DOHH2 (cell line): ENCODE measurements around the gene SLC37A1.
"Not testable (repeated sequence)": the region's sequence is repeated elsewhere in the genome, so short reads cannot be mapped to it uniquely, and the experiment has no call there.

Experiments
- H3F3A ChIP-seq: fragments of 200-600 bp; sonication (generic), shearing (Covaris generic); 2 replicates; pipeline ENCODE4 v1.6.0; 2016; ENCODE audit warnings: antibody characterized with exemption, mild to moderate bottlenecking; ENCODE audit not compliant: control insufficient read depth, insufficient read depth
- H3K27ac ChIP-seq: fragments of 200-600 bp; sonication (generic); 2 replicates; pipeline ENCODE4 v1.5.1; 2014; ENCODE audit warnings: low read depth, mild to moderate bottlenecking, low read length, moderate library complexity
- H3K27me3 ChIP-seq: fragments of 200-600 bp; sonication (generic); 2 replicates; pipeline ENCODE4 v1.6.1; 2014; ENCODE audit warnings: mild to moderate bottlenecking, low read length, mixed read lengths; ENCODE audit not compliant: control insufficient read depth
- H3K36me3 ChIP-seq: fragments of 200-600 bp; sonication (generic); 2 replicates; pipeline ENCODE4 v1.6.1; 2014; ENCODE audit warnings: mild to moderate bottlenecking, low read length, moderate library complexity, mixed read lengths; ENCODE audit not compliant: control insufficient read depth
- H3K4me1 ChIP-seq: fragments of 200-600 bp; sonication (generic); 2 replicates; pipeline ENCODE4 v1.6.1; 2014; ENCODE audit warnings: mild to moderate bottlenecking, low read length, mixed read lengths; ENCODE audit not compliant: control insufficient read depth
- H3K4me2 ChIP-seq: fragments of 200-600 bp; sonication (generic); 2 replicates; pipeline ENCODE4 v1.6.0; 2014; ENCODE audit warnings: mild to moderate bottlenecking, low read length, moderate library complexity
- H3K4me3 ChIP-seq: fragments of 200-600 bp; sonication (generic); 2 replicates; pipeline ENCODE4 v1.5.1; 2014; ENCODE audit warnings: mild to moderate bottlenecking, low read length, mixed read lengths
- H3K79me2 ChIP-seq: fragments of 200-600 bp; sonication (generic); 2 replicates; pipeline ENCODE4 v1.6.1; 2014; ENCODE audit warnings: mild to moderate bottlenecking, low read length, mixed read lengths; ENCODE audit not compliant: control insufficient read depth
- H3K9me2 ChIP-seq: fragments of 200-600 bp; sonication (generic); replicated peaks from 2 replicates; pipeline ENCODE4 v1.6.1; 2014; ENCODE audit warnings: mild to moderate bottlenecking, low read length, mixed read lengths; ENCODE audit not compliant: control insufficient read depth
- H3K9me3 ChIP-seq: fragments of 200-600 bp; sonication (generic); 2 replicates; pipeline ENCODE4 v1.6.1; 2014; ENCODE audit warnings: antibody characterized with exemption, low read length, mixed read lengths; ENCODE audit not compliant: control insufficient read depth, insufficient read depth
- H4K20me1 ChIP-seq: fragments of 200-600 bp; sonication (generic); 2 replicates; pipeline ENCODE4 v1.6.0; 2014; ENCODE audit warnings: low read depth, mild to moderate bottlenecking, antibody characterized with exemption, low read length, moderate library complexity; ENCODE audit not compliant: control insufficient read depth, insufficient read depth
- EZH2phosphoT487 ChIP-seq: fragments of 200-600 bp; sonication (generic); IDR thresholded peaks from 2 replicates; pipeline ENCODE4 v1.6.1; 2017; ENCODE audit warnings: borderline replicate concordance, mild to moderate bottlenecking, antibody characterized with exemption, low read length, moderate library complexity, mixed read lengths
- TF ChIP-seq, protein P1 (sequence below): fragments of 200-600 bp; sonication (generic); IDR thresholded peaks from one replicate; pipeline ENCODE4 v1.5.1; 2014; ENCODE audit warnings: antibody characterized with exemption, mild to moderate bottlenecking, low read depth, low read length; ENCODE audit not compliant: poor library complexity, severe bottlenecking

SLC37A1 gene

DNA sequence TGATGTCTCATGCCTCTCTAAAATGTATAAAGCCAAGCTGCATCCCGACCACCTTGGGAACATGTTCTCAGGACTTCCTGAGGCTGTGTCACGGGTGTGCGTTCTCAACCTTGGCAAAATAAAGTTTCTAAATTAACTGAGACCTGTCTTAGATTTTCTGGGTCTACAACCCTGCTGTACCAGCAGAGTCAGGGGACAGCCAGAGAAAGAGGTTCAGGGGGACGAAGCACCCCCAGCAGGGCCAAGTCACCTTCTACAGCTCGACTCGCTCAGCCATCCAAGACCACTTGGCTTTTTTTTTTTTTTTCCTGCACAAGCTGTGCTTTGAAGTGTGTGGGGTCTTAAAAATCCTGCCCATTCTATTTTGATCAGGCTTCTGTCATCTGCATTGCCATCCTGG is 111.3 kb downstream of the SLC37A1 start:
- no peak for TF ChIP-seq EZH2phosphoT487
- TF ChIP-seq, protein P1, sequence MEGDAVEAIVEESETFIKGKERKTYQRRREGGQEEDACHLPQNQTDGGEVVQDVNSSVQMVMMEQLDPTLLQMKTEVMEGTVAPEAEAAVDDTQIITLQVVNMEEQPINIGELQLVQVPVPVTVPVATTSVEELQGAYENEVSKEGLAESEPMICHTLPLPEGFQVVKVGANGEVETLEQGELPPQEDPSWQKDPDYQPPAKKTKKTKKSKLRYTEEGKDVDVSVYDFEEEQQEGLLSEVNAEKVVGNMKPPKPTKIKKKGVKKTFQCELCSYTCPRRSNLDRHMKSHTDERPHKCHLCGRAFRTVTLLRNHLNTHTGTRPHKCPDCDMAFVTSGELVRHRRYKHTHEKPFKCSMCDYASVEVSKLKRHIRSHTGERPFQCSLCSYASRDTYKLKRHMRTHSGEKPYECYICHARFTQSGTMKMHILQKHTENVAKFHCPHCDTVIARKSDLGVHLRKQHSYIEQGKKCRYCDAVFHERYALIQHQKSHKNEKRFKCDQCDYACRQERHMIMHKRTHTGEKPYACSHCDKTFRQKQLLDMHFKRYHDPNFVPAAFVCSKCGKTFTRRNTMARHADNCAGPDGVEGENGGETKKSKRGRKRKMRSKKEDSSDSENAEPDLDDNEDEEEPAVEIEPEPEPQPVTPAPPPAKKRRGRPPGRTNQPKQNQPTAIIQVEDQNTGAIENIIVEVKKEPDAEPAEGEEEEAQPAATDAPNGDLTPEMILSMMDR, result no peak
- no peak overlapping the region for H3K27ac ChIP-seq
- no peaks in the 10 kb centered on the region for H4K20me1 ChIP-seq
- H3K79me2 ChIP-seq, result no peaks in the 10 kb centered on the region
- no peaks in the 10 kb centered on the region for H3K36me3 ChIP-seq
- H3K4me3 ChIP-seq, result no peak overlapping the region
- no peaks in the 10 kb centered on the region for H3K4me1 ChIP-seq
- H3K9me3 ChIP-seq, result no peaks in the 10 kb centered on the region
- no peaks in the 10 kb centered on the region for H3K9me2 ChIP-seq
- no peak overlapping the region for H3K4me2 ChIP-seq
- peaks cover 17% of the 10 kb centered on the region; the same call in 1 of the 2 replicates for H3K27me3 ChIP-seq
- no peaks in the 10 kb centered on the region for H3F3A ChIP-seq

GRCh38 chr21:42626171-42626570 is 112.5 kb downstream of the SLC37A1 start:
- H3F3A ChIP-seq, result no peaks in the 10 kb centered on the region
- H3K27me3 ChIP-seq, result peaks cover 17% of the 10 kb centered on the region; the same call in 1 of the 2 replicates
- H3K4me3 ChIP-seq, result no peak overlapping the region
- no peak overlapping the region for H3K27ac ChIP-seq
- TF ChIP-seq EZH2phosphoT487, result no peak
- TF ChIP-seq, protein P1, result no peak
- no peaks in the 10 kb centered on the region for H3K9me3 ChIP-seq
- no peaks in the 10 kb centered on the region for H3K9me2 ChIP-seq
- H4K20me1 ChIP-seq, result no peaks in the 10 kb centered on the region
- H3K4me1 ChIP-seq, result no peaks in the 10 kb centered on the region
- no peaks in the 10 kb centered on the region for H3K79me2 ChIP-seq
- H3K4me2 ChIP-seq, result no peak overlapping the region
- H3K36me3 ChIP-seq, result no peaks in the 10 kb centered on the region

GRCh38 chr21:42627527-42628289 is 114.1 kb downstream of the SLC37A1 start:
- Histone ChIP-seq H3K27ac (no peak overlapping the region), H3K9me3 (no peaks in the 10 kb centered on the region), H3K79me2 (no peaks in the 10 kb centered on the region), H4K20me1 (no peaks in the 10 kb centered on the region), H3F3A (no peaks in the 10 kb centered on the region), H3K36me3 (no peaks in the 10 kb centered on the region), H3K4me1 (no peaks in the 10 kb centered on the region), H3K27me3 (peaks cover 9% of the 10 kb centered on the region; the same call in 1 of the 2 replicates), H3K9me2 (no peaks in the 10 kb centered on the region), H3K4me2 (no peak overlapping the region), H3K4me3 (no peak overlapping the region)
- TF ChIP-seq, protein P1, result no peak
- TF ChIP-seq EZH2phosphoT487, result no peak

GRCh38 chr21:42628466-42629061 is 114.9 kb downstream of the SLC37A1 start:
- H3K36me3 ChIP-seq, H3K27me3 ChIP-seq: not testable (repeated sequence)

More at GRCh38 chr21:42628466-42629061, 114.9 kb downstream of the SLC37A1 start:
- not testable (repeated sequence) for H3K4me1 ChIP-seq, H3K9me2 ChIP-seq, H3K27ac ChIP-seq, H3K4me3 ChIP-seq, H4K20me1 ChIP-seq, H3F3A ChIP-seq, H3K4me2 ChIP-seq, H3K9me3 ChIP-seq, H3K79me2 ChIP-seq
